ENCODE measurements around the gene SCAANT1. TPM values are rescaled to one million over a fixed set of nuclear protein-coding genes. Genes with fewer than 3 reads are reported as not detected.

Gene SCAANT1
- not detected in 2 replicates for total RNA-seq

DNA sequence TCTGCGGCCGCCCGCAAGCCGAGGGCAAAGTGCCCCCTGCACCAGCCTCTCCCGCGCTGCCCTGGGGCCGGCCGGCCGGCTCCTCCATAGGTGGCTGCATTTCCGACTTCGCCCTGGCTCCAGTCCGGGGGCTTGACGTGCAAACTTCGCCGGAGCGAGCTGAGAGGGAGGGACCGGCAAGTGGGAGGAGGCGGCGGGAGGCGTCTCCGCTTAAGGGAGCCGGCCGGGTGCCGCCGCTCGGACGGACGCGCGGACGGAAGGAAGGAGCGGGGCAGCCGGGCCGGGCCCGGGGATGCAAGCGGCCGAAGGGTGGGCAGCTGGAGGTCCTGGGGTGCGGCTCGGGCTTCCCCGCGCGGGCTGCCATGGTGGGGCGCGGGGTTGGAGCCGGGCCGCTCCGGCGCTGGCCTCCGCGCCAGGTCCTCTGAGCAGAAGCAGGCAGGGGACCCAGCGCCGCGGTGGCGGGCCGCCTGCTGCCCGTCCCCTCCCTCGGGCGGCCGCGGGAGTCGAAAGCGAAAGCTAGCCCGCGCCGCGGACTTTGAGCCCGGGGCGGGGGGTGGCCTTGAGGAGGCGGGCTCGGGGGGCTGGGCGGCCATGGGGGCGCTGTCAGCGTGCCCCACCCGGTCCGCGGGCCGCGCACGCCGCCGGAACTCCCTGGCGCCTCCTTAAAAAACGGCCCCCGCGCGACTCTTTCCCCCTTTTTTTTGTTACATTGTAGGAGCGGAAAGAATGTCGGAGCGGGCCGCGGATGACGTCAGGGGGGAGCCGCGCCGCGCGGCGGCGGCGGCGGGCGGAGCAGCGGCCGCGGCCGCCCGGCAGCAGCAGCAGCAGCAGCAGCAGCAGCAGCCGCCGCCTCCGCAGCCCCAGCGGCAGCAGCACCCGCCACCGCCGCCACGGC is at the start of gene SCAANT1:
SCAANT1 (minus strand) TSS at position 511 of the 895 bp plus-strand sequence.
- intact Hi-C loops (cut with micrococcal nuclease): loop anchor here (1.0 to 5.0 kb wide), 6 partner anchors 15 to 111 kb away; partner anchors contain the start of gene PSMD6

DNA sequence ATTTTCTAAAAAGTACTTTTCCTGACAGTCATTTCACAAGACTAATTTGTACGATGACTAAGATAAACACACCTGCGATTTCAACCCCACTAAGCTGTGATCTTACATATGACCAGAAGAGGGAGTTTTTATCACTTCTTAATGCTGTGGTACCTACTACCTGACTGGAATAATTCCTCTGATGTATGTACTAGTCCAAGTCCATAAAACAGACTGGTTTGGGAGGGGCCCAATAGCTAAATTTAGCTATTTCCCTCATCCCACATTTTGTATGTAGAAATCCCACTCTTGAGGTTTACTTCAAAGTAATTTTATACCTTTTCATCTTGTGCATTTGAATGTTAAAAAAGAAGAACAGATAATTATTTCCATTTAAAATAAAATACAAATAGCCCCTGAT is 49.7 kb upstream of the SCAANT1 start:
- intact Hi-C loops (cut with micrococcal nuclease): loop anchor here (1.0 to 2.0 kb wide), 3 partner anchors 17 to 61 kb away; partner anchors contain the start of gene PSMD6

DNA sequence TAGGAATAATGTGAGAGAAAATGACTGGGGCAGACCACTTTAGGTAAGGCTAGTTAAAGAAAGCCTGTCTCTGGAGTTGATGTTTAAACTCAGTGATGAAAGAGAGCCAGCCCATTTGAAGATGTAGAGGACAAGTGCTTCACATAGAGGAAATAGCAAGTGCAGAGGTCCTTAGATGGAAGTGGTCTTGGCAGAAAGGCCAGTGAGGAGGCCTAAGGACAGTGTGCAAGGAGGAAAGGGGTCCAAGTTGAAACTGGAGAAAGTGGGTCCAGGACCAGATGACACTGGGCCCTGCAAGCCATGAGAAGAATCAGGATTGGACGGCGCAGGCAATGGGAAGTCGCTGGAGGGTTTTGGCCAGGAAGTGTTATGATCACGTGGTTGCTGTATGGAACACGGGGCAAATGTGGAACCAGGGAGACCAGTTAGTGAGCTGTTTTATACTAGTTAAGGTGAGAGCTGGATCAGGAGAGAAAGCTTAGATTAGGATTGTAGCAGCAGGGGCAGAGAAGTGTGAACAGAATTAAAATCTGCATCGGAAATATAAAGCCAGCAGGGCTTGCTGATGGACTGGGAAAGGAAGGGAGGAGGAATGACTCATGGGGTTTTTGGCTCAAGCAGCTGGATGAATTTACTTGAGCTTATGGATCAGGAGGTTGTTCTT is 48.0 kb upstream of the SCAANT1 start:
- intact Hi-C loops (cut with micrococcal nuclease): no loop called here

DNA sequence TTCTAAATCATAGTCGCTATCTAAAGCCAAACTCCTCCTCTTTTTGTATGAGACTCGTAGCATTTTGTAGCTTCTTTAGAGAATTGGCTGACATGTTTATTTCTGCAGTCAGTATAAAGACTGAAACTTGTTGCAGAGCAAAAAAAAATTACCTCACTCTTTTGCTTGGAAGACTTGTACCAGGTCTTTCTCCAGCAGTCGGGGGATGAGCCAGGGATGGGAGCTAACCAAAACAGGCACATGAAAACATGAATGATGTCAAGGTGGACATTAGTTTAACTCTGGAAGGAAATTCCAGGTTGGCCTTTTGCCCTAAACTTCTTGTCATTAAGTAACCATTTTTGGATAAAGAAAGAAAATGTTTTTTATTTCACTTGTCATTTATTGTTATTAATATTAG is 47.0 kb upstream of the SCAANT1 start:
- intact Hi-C loops (cut with micrococcal nuclease): no loop called here

DNA sequence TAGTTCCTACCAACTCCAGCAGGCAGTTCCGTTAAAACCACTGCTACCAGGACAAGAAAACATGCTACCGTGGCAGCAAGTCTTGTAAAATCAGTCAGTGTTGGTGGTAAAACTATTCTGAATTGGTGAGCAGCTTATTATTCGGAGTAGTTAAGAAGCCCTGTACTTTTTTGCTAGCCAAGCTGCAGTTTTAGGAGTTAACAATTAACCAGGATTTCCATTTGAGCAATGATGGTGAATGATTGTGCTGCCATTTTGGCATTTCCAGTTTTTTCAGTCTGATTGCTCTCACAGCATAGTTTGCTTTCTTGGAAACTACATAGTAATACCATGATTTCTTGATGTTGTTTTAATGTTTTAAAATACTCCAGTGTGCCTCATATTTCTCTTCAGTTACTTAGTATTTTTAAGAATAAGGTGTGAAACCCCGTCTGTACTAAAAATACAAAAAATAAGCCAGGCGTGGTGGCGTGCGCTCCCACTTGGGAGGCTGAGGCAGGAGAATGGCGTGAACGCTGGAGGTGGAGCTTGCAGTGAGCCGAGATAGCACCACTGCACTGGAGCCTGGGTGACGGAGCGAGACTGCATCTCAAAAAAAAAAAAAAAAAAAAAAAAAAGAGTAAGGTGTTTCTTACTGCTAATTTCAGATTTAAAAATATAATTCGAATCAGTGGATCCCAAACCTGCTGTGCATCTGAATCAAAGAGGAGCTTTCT is 43.8 kb upstream of the SCAANT1 start:
- intact Hi-C loops (cut with micrococcal nuclease): no loop called here

DNA sequence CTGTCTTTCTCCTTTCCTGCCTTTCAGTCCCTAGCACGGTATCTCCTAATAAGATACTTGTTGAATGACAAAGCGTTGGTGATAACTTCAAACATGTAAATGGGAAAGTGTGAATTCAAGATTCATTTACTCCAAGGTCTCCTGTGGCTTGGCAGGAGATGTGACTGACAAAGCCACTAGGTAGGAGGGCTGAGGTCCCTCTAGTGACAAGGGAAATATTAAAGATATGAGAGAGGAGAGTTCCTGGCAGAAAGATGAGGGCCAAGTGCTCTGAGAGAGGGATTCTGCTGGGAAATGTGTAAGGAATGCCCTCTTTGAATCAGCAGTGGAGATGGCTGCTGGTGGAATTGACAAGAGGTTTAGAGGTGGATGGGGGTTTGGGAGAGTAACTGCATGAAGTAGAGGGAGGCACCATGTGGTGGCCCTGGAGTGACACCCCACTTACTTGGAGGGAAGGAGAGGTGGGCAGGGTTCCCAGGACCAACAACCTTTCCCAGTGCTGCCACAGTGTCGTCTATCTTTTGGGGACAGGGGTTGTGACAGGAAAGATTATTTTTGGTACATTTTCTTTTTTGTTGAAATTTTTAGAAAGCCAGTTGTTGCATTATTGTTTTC is 43.0 kb upstream of the SCAANT1 start:
- intact Hi-C loops (cut with micrococcal nuclease): no loop called here

DNA sequence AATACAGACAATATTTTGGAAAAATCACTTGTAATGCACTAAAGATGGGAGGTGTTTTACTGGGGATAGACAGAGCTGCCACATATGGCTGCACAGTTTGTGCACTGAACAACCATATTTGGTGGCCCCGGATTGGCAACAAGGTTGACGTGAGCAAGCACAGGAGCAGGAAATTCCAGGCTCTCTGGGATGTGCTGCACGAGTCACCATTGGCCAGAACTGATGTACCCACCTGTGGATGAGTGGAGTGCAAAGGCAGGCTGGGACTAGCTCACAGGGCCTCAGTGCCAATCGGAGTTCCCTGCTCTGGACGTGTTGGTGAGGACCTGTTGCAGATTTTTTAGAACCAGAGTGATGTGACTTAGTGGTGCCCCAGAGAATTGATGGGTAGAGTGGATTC is 42.0 kb upstream of the SCAANT1 start:
- intact Hi-C loops (cut with micrococcal nuclease): loop anchor here (5.0 kb wide), 1 partner anchor 42 kb away; the partner anchor contains the start of gene SCAANT1

DNA sequence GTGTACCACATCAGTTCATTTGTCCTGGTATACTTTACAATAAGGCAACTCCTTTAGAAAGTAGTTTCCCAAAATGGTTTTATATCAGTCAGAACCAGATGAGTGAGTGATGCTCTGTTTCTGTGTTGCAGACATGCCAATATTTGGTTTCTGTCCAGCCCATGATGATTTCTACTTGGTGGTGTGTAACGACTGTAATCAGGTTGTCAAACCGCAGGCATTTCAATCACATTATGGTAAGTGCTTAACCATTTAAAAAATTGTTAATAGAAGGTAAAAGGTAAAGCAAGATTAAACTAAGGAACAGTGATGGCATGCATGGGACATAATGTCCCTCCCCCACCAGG is 40.0 kb upstream of the SCAANT1 start:
- intact Hi-C loops (cut with micrococcal nuclease): loop anchor here (5.0 kb wide), 1 partner anchor 40 kb away; the partner anchor contains the start of gene SCAANT1

DNA sequence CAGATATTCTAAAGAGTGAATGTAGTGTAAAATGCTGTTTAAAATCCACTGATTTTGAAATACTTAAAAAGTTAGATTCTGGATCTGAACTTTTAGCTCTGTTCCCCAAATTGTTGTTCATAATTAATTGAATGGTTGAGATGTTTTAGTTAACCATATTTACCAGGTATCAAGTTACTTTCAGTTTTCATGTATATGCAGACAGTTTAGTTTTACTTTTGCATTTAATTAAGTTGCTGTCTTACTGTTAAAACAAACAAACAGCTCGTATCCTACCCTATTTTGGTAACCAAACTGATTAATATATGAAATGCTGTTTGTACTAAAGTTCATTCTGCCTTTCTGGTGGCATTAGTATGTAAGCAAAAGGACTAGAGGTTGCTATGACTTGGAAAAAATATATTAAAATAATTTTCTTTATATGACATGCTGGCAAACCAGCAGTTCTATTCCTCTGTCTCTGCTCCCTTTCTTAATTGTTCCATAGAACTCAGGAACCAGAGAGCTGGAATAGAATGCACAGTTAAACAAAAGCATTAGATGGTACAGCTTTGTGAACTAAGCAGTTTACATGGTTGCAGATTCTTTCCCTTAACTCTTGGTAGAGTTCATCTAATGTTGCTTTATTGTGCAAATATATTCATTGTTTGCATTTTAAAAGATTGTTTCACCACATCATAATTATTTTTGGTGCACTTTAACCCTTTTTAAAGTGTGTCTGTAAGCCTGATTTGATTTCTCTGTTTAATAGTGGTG is 39.5 kb upstream of the SCAANT1 start:
- intact Hi-C loops (cut with micrococcal nuclease): loop anchor here (5.0 kb wide), 1 partner anchor 39 kb away; the partner anchor contains the start of gene SCAANT1

DNA sequence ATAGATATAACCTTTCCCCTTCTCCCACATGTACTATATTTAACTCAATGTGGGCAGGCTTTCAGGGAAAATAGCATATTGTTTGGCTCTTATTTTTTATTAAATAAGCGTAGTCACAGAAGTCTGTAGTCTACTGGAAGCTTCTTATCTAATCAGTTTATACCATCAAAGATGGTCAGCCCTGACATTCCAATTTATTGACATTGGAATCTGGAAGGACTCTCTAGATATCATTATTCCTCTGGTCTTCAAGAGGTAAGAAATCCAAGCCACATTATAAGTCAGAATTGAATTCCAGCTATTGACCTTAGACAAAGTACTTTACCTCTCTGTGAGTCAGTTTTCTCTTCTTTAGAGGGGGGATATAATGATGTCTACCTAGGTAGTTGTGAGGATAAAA is 38.5 kb upstream of the SCAANT1 start:
- intact Hi-C loops (cut with micrococcal nuclease): loop anchor here (5.0 kb wide), 1 partner anchor 38 kb away; the partner anchor contains the start of gene SCAANT1

DNA sequence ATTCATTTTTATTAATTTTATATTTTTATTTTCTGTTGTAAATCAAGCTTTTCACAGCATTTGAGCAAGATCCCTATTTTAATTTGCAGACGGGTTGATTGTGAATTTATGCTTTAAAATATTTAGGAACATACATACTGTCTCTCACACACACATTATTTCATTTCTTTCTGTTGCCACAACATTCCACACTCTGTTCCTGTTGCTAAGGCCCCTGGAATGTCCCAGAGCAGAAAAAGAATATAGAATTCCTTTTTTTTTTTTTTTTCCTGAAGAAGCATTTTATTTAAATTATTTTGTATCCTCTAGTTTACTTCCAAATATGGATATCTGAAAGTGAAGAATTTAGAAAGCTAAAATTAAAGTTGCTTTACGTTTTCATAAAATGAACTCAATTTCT is 36.8 kb upstream of the SCAANT1 start:
- intact Hi-C loops (cut with micrococcal nuclease): no loop called here

DNA sequence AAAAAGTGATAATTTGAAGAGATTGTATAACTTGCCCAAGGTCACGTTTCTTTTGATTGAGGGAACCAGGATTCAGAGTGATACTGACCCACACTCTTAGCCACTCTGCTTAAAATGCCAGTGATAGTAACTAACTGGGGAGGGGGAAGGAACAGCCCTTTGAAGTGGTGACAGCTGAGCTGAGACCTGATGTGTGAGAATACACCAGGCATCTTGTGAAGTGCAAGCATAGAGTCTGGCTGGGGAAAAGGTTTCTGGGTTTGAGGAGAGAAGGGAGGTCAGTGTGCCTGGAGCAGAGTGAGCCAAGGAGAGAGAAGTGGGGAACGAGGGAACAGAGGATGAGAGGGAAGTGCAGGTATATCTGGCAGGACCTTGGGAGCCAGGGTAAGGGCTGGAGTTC is 35.4 kb upstream of the SCAANT1 start:
- intact Hi-C loops (cut with micrococcal nuclease): no loop called here

DNA sequence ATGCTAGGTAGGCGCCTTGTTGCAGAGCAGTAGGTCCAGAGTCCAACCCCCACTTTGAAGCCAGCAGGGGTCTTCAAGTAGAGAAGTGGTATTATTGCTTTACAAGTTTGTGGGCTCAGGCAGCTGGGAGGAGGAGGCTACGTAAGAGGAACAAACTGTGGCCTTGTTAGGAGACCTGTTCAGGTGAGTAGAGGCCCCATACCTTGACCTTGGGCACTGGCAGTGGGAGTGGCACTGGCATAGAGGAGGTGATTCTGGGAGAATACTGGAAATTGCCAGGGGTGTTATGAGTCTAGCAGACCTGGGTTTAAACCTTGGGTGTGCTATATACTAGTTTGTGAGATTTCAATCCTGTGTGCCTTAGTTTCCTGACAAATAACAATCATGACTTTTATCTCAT is 34.6 kb upstream of the SCAANT1 start:
- intact Hi-C loops (cut with micrococcal nuclease): no loop called here

DNA sequence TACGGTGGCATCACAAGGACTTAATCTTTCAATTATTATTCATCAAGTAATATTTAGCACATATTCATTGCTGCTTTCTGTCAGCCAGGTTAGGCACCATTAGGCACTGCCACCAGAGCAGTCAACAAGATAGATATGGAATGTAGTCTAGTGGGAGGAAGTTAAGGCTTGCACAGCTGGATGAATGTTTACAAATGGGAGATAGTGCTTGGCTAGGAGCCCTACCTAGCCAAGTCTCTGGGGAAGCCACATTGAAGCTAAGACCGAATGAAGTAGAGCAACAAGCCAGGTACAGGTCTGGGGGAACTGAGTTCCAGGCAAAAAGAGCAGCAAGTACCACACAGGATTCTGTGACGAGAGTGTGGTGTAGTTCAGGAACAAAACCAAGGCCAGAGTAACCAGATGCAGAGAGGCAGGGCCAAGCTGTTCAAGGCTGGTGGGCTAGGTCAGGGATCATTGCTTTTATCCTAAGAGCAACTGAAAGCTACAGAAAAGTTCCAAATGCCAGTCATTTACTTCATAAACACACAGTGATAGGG is 33.4 kb upstream of the SCAANT1 start:
- intact Hi-C loops (cut with micrococcal nuclease): no loop called here

DNA sequence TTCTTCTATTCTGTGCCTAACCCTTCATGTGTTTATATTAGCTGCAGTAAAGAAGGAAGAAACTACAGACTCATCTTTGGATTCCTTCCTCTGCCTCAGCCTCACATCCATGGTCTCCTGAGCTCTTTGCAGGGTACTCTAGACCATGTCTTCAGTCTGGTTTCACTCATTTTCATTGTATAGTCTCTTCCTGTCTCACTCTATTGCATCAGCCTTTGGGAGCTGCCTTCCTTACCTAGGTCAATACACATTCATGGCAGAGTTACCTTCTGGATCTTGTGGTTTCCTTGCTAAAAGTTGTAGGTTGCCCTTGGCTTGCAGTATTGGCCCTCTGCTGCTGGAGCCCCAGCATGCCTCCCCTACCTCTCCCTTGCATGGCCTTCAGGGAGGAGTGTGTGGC is 31.5 kb upstream of the SCAANT1 start:
- intact Hi-C loops (cut with micrococcal nuclease): no loop called here

DNA sequence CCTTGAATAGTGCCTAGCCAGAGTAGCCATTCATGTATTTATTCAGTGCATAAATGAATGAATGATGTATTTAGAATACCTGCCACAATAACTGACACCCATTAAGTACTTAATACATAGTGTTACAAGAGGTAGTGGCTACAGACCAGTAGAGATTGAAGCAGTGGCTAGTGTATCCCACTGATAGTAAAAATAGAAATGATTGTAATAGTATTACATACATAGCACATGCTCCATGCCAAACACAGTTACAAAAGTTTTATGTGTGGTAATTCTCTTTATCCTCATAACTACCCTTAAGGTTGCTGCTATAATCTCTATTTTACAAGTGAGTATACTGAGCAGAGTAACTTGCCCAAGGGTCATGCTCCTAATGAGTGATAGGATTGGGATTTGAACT is 30.3 kb upstream of the SCAANT1 start:
- intact Hi-C loops (cut with micrococcal nuclease): no loop called here

DNA sequence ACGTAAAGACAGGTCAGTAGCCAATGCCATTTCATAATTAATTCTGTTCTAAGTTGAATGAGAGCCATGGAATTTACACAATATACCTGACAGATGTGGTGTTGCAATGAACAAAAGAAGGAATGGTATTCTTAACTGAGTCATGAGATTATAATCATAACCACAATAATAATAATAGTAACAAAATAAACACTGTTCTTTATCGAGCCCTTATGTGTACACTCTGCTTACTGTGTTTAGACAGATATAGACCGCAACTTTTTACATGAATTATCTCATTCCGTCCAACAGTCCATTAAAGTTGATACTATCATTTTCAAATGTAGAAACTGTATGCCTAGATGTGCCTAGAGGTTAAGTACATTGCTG is 28.2 kb upstream of the SCAANT1 start:
- intact Hi-C loops (cut with micrococcal nuclease): no loop called here

DNA sequence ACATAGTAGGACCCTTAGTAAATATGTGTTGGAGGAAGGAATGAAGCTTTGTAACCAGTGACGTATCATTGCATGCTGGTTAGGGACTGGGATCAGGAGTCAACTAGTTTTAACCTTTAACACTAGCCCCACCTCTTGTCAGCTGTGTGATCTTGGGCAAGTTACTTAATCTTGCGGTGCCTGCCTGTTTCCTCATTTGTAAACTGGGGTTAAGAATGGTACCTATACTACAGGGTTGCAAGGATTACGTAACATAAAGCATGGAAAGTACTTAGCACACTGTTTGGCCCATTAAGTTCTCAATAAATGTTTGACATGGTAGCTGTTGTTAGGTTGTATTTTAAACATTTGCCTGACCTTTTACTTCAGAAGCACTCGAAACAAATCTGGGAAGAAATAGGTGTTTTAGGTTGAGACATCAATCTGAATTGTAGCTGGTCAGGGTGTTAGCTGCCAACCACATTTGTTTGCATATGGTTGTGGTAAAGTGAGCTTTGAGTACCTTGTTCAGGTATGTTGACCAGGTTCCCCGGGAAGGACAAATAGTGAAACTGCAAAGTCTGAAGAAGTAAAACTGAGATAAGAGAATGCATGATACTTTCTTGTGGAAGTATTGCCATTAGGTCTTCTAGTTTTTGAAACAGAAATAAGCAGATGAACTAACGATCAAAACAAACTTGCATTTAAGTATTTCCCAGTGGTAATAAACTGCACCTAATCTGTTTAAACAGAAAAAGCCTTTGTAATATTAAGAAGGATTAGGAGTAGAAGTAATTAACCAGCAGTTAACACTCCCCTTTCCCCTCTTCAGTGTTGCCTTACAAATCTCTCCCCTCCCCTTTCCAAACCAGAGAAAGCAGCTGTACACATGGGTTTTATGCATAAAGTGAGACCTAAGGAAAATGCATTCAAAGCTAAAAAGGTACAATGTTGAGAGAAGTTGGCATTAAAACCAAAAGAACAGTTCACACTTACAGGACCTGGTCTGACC is 25.8 kb upstream of the SCAANT1 start:
- intact Hi-C loops (cut with micrococcal nuclease): no loop called here

DNA sequence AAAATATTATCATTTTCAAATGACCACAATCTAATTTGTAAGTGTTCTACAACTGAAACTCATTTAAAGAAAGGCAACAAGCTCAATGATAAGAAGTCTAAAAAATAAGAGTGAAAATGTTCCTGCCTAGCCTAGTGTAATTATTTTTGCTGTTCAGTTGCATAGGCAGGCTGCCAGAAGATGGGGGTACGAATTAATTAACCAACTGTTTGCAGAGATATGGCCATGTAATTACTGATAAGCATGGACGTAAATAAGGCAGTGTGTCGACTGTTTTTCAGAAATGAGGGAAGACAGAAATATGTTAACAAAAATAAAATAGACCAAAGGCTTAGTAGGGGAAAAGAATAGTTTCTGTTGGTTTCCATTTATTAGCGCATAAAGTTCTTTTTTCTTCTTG is 24.7 kb upstream of the SCAANT1 start:
- intact Hi-C loops (cut with micrococcal nuclease): no loop called here
